ENCODE data around the gene EYA4.

GRCh38 chr6:133288662-133289061 lies 47.5 kb downstream of the EYA4 start:
- TF ChIP-seq, protein P1, sequence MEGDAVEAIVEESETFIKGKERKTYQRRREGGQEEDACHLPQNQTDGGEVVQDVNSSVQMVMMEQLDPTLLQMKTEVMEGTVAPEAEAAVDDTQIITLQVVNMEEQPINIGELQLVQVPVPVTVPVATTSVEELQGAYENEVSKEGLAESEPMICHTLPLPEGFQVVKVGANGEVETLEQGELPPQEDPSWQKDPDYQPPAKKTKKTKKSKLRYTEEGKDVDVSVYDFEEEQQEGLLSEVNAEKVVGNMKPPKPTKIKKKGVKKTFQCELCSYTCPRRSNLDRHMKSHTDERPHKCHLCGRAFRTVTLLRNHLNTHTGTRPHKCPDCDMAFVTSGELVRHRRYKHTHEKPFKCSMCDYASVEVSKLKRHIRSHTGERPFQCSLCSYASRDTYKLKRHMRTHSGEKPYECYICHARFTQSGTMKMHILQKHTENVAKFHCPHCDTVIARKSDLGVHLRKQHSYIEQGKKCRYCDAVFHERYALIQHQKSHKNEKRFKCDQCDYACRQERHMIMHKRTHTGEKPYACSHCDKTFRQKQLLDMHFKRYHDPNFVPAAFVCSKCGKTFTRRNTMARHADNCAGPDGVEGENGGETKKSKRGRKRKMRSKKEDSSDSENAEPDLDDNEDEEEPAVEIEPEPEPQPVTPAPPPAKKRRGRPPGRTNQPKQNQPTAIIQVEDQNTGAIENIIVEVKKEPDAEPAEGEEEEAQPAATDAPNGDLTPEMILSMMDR (IDR thresholded peaks at IDR 0.05) = no peak
- TF ChIP-seq POLR2A (IDR thresholded peaks at IDR 0.05) = no peak
- no peak for TF ChIP-seq POLR2AphosphoS5 (IDR thresholded peaks at IDR 0.05)

Data from breast epithelium (tissue), 3 donors.